Neural cell (in vitro differentiated cells): ENCODE measurements around the gene FAM216B. TPM values are rescaled to one million over a fixed set of nuclear protein-coding genes. Genes with fewer than 3 reads are reported as not detected.

ENCODE experiments used
- H2AFZ ChIP-seq: fragments of 200-600, 300-800 bp; sonication (generic), shearing (Covaris generic); 2 replicates; pipeline ENCODE4 v1.6.0; 2014; ENCODE audit warnings: low read depth, mild to moderate bottlenecking, antibody characterized with exemption, low read length, moderate library complexity
- H3F3A ChIP-seq: fragments of 200-600 bp; shearing (Covaris generic); 2 replicates; pipeline ENCODE4 v1.6.1; 2016; ENCODE audit warnings: mild to moderate bottlenecking, moderate library complexity, mixed read lengths, antibody characterized with exemption, low read length; ENCODE audit not compliant: insufficient read depth, poor library complexity, severe bottlenecking
- H3K27ac ChIP-seq: fragments of 200-600, 300-800 bp; sonication (generic), shearing (Covaris generic); 2 replicates; pipeline ENCODE4 v1.5.1; 2014; ENCODE audit warnings: mild to moderate bottlenecking, low read length, moderate library complexity
- H3K27me3 ChIP-seq: fragments of 300-800, 200-600 bp; sonication (generic), shearing (Covaris generic); 2 replicates; pipeline ENCODE4 v1.6.0; 2014; ENCODE audit warnings: mild to moderate bottlenecking, low read depth, low read length, moderate library complexity; ENCODE audit not compliant: insufficient read depth
- H3K36me3 ChIP-seq: fragments of 300-800, 200-600 bp; sonication (generic), shearing (Covaris generic); 2 replicates; pipeline ENCODE4 v1.5.1; 2014; ENCODE audit warnings: mild to moderate bottlenecking, antibody characterized with exemption, low read length, moderate library complexity; ENCODE audit not compliant: insufficient read depth
- H3K4me2 ChIP-seq: fragments of 300-800, 200-600 bp; sonication (generic), shearing (Covaris generic); 2 replicates; pipeline ENCODE4 v1.6.0; 2014; ENCODE audit warnings: mild to moderate bottlenecking, low read length
- H3K4me3 ChIP-seq: fragments of 300-800, 200-600 bp; sonication (generic), shearing (Covaris generic); 2 replicates; pipeline ENCODE4 v1.5.1; 2014; ENCODE audit warnings: mild to moderate bottlenecking, low read length, moderate library complexity
- H3K79me2 ChIP-seq: fragments of 200-600 bp; shearing (Covaris generic); replicated peaks from 2 replicates; pipeline ENCODE4 v1.6.0; 2014; ENCODE audit warnings: mild to moderate bottlenecking, low read length, moderate library complexity; ENCODE audit not compliant: insufficient read depth
- H3K9ac ChIP-seq: fragments of 300-800, 200-600 bp; sonication (generic), shearing (Covaris generic); 2 replicates; pipeline ENCODE4 v1.6.1; 2016; ENCODE audit warnings: mild to moderate bottlenecking, low read length, mixed read lengths
- H3K9me2 ChIP-seq: fragments of 200-600 bp; shearing (Covaris generic); 2 replicates; pipeline ENCODE4 v1.6.1; 2016; ENCODE audit warnings: mild to moderate bottlenecking, low read length, mixed read lengths; ENCODE audit not compliant: insufficient read depth
- H3K9me3 ChIP-seq: fragments of 200-600, 300-800 bp; sonication (generic), shearing (Covaris generic); 2 replicates; pipeline ENCODE4 v1.6.1; 2016; ENCODE audit warnings: mild to moderate bottlenecking, mixed run types, low read length, moderate library complexity, mixed read lengths
- H4K20me1 ChIP-seq: fragments of 200-600 bp; shearing (Covaris generic); 2 replicates; pipeline ENCODE4 v1.6.1; 2016; ENCODE audit warnings: mild to moderate bottlenecking, mixed run types; ENCODE audit not compliant: insufficient read depth
- CTCF ChIP-seq: fragments of 450-650 bp; IDR thresholded peaks from 2 replicates; pipeline ENCODE4 v1.5.1; 2014; ENCODE audit warnings: antibody characterized with exemption, mild to moderate bottlenecking, moderate library complexity; ENCODE audit not compliant: poor library complexity, severe bottlenecking
- EP300 ChIP-seq: fragments of 450-650 bp; conservative IDR thresholded peaks from 2 replicates; pipeline ENCODE4 v1.6.1; 2014; ENCODE audit warnings: antibody characterized with exemption, mild to moderate bottlenecking, moderate library complexity; ENCODE audit not compliant: poor library complexity, severe bottlenecking
- EZH2 ChIP-seq: fragments of 200-600, 300-800 bp; shearing (Covaris generic), sonication (generic); IDR thresholded peaks from 2 replicates; pipeline ENCODE4 v1.6.1; 2014; ENCODE audit warnings: antibody characterized with exemption, low read length, borderline replicate concordance, mild to moderate bottlenecking; ENCODE audit not compliant: insufficient read depth, poor library complexity, severe bottlenecking
- MXI1 ChIP-seq: fragments of 450-650 bp; conservative IDR thresholded peaks from 2 replicates; pipeline ENCODE4 v1.6.1; 2014; ENCODE audit warnings: antibody characterized with exemption, mild to moderate bottlenecking; ENCODE audit not compliant: poor library complexity, severe bottlenecking
- POLR2AphosphoS5 ChIP-seq: IDR thresholded peaks from 2 replicates; pipeline ENCODE4 v1.6.1; 2012
- RAD21 ChIP-seq: fragments of 450-650 bp; conservative IDR thresholded peaks from 2 replicates; pipeline ENCODE4 v1.6.1; 2014; ENCODE audit warnings: antibody characterized with exemption, mild to moderate bottlenecking, moderate library complexity
- REST ChIP-seq: IDR thresholded peaks from 2 replicates; pipeline ENCODE4 v1.6.1; 2012; ENCODE audit warnings: borderline replicate concordance
- SMC3 ChIP-seq: fragments of 450-650 bp; conservative IDR thresholded peaks from 2 replicates; pipeline ENCODE4 v1.6.1; 2014; ENCODE audit warnings: antibody characterized with exemption, mild to moderate bottlenecking, moderate library complexity; ENCODE audit not compliant: poor library complexity
- TAF1 ChIP-seq: IDR thresholded peaks from 2 replicates; pipeline ENCODE4 v1.6.1; 2012; ENCODE audit warnings: low read depth
- polyA plus RNA-seq: library from polyadenylated mRNA; depleted of rRNA; stranded (reverse); fragments of >200 nt; gene quantifications from 2 replicates; pipeline ENCODE4 v1.2.3, GENCODE V29; 2014

The FAM216B gene
- polyA plus RNA-seq, 1 donor from 2014 or later, result not detected

GRCh38 chr13:42794577-42795275, 13.3 kb downstream of the FAM216B start:
- H3K27ac ChIP-seq, result no peak overlapping the region
- H4K20me1 ChIP-seq, result no peaks in the 10 kb centered on the region
- no peak overlapping the region for H3K9ac ChIP-seq
- peak overlapping the region; percentile 11 for H3K4me3 ChIP-seq
- no peak overlapping the region for H2AFZ ChIP-seq
- H3K36me3 ChIP-seq, result no peaks in the 10 kb centered on the region
- H3K79me2 ChIP-seq, result no peaks in the 10 kb centered on the region
- H3K9me3 ChIP-seq, result no peaks in the 10 kb centered on the region
- no peaks in the 10 kb centered on the region for H3F3A ChIP-seq
- TF ChIP-seq CTCF (no peak), EZH2 (no peak), RAD21 (no peak), REST (no peak), EP300 (peak; percentile 16), POLR2AphosphoS5 (peak; percentile 38), MXI1 (no peak)
- H3K4me2 ChIP-seq, result no peak overlapping the region
- no peaks in the 10 kb centered on the region for H3K9me2 ChIP-seq
- no peaks in the 10 kb centered on the region for H3K27me3 ChIP-seq

DNA sequence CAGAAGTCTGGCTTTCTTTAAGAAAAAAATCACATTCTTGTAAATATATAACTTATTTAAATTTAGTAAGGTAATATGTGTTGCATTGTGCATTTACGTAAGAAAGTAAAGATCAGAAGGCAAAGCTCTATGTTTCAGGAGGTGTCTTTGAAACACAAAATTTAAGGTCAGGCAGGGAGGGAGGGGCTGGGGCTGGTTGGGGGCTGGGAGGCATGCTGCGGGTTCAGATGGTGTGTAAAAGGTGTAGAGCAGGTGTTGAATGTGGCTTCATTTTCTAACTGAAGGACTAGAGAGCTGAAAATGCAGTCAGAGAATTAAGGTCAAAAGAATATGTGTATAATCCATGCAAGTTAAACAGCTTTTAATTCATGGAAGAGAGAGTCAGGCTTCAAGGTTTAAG, 14.3 kb downstream of the FAM216B start:
- Histone ChIP-seq H3K9ac (no peak overlapping the region), H3K79me2 (no peaks in the 10 kb centered on the region), H3K27ac (no peak overlapping the region), H3K4me3 (no peak overlapping the region), H3K9me2 (no peaks in the 10 kb centered on the region), H4K20me1 (no peaks in the 10 kb centered on the region), H3K9me3 (no peaks in the 10 kb centered on the region), H3F3A (no peaks in the 10 kb centered on the region), H3K27me3 (no peaks in the 10 kb centered on the region), H3K36me3 (no peaks in the 10 kb centered on the region), H2AFZ (no peak overlapping the region), H3K4me2 (no peak overlapping the region)
- TF ChIP-seq REST (no peak), MXI1 (no peak), RAD21 (no peak), SMC3 (no peak), POLR2AphosphoS5 (no peak), TAF1 (no peak), EP300 (no peak), EZH2 (no peak), CTCF (no peak)
